Natural killer cell treated with Interleukin-12 subunit alpha and Interleukin-12 subunit beta and Interleukin-15 and Interleukin-18, amount 100 ng/mL, for 72 hours (primary cell): ENCODE data around the gene FGD4. TPM values are rescaled to one million over a fixed set of nuclear protein-coding genes. Genes with fewer than 3 reads are reported as not detected.
A peak's percentile ranks its signal among the peaks of the same experiment; 100 is the strongest.

Source experiments
- ATAC-seq, 2 donors: fragments of 150-1000 bp; cut with Tn5 transposase in 1 of 2; sonication (Bioruptor Pico), chemical (Tn5 transposase) in 1 of 2; 2 replicates each; pipeline ENCODE4 v1.10.0; 2021
- DNase-seq: peaks from one replicate; pipeline ENCODE4 v3.0.0; 2022; ENCODE audit warnings: low spot score
- H3K27ac Mint-ChIP-seq, 2 donors: 1 replicate in 1 of 2; 2 replicates in 1 of 2; pipeline ENCODE4 v1.8.0; 2022; ENCODE audit warnings: mixed read lengths in 2 of 2, mild to moderate bottlenecking in 1 of 2, moderate library complexity in 1 of 2
- H3K27me3 Mint-ChIP-seq, 2 donors: 1 replicate in 1 of 2; 2 replicates in 1 of 2; pipeline ENCODE4 v1.8.0; 2022; ENCODE audit warnings: mixed read lengths in 2 of 2
- H3K36me3 Mint-ChIP-seq: one replicate; pipeline ENCODE4 v1.8.0; 2022; ENCODE audit warnings: mixed read lengths
- H3K4me1 Mint-ChIP-seq, 2 donors: 1 replicate in 1 of 2; 2 replicates in 1 of 2; pipeline ENCODE4 v1.8.0; 2022; ENCODE audit warnings: low read depth in 2 of 2, mixed read lengths in 2 of 2, mild to moderate bottlenecking in 1 of 2
- H3K4me3 Mint-ChIP-seq: one replicate; pipeline ENCODE4 v1.8.0; 2022; ENCODE audit warnings: mixed read lengths
- H3K9me3 Mint-ChIP-seq: 2 replicates; pipeline ENCODE4 v1.8.0; 2022; ENCODE audit warnings: mixed read lengths
- total RNA-seq, 2 donors: library from RNA; stranded (reverse); gene quantifications; one replicate each; pipeline ENCODE4 v1.2.3, GENCODE V29; 2022

The FGD4 gene
- total RNA-seq, 2 donors from 2014 or later, result 0.22 to 0.31 TPM

GRCh38 chr12:32476446-32476845 lies 77.1 kb downstream of the FGD4 start:
- no peak overlapping the region for H3K4me3 Mint-ChIP-seq

GRCh38 chr12:32477714-32478113 lies 78.4 kb downstream of the FGD4 start:
- Mint-ChIP-seq H3K27ac (no peak overlapping the region), H3K36me3 (no peaks in the 10 kb centered on the region), H3K4me3 (no peak overlapping the region), H3K27me3 (peaks cover 3 to 9% of the 10 kb centered on the region in 2 donors), H3K9me3 (no peaks in the 10 kb centered on the region), H3K4me1 (peaks cover 6 to 7% of the 10 kb centered on the region in 2 donors)
- no peak for ATAC-seq
- DNase-seq, result no peak

More at GRCh38 chr12:32476446-32476845, 77.1 kb downstream of the FGD4 start:
- DNase-seq (no peak), ATAC-seq (no peak)
- no peaks in the 10 kb centered on the region for H3K36me3 Mint-ChIP-seq
- no peaks in the 10 kb centered on the region for H3K4me1 Mint-ChIP-seq
- peaks cover 3 to 9% of the 10 kb centered on the region in 2 donors for H3K27me3 Mint-ChIP-seq
- H3K27ac Mint-ChIP-seq, result no peak overlapping the region
- no peaks in the 10 kb centered on the region for H3K9me3 Mint-ChIP-seq

- Mint-ChIP-seq H3K4me1 (peaks cover 7 to 8% of the 10 kb centered on the region in 2 donors), H3K27me3 (peaks cover 3 to 9% of the 10 kb centered on the region in 2 donors), H3K36me3 (no peaks in the 10 kb centered on the region), H3K27ac (no peak overlapping the region), H3K4me3 (no peak overlapping the region), H3K9me3 (no peaks in the 10 kb centered on the region)
- no peak for ATAC-seq
- no peak for DNase-seq
Observed at GRCh38 chr12:32478166-32478565, 78.8 kb downstream of the FGD4 start.

GRCh38 chr12:32478858-32479725 lies 79.7 kb downstream of the FGD4 start:
- no peaks in the 10 kb centered on the region for H3K36me3 Mint-ChIP-seq
- H3K9me3 Mint-ChIP-seq, result no peaks in the 10 kb centered on the region
- peaks cover 8 to 11% of the 10 kb centered on the region in 2 donors for H3K4me1 Mint-ChIP-seq
- no peak for DNase-seq
- no peak overlapping the region for H3K27ac Mint-ChIP-seq
- H3K4me3 Mint-ChIP-seq, result no peak overlapping the region
- ATAC-seq, result no peak
- peaks cover 3 to 9% of the 10 kb centered on the region in 2 donors for H3K27me3 Mint-ChIP-seq

GRCh38 chr12:32482226-32482625 lies 82.9 kb downstream of the FGD4 start:
- ATAC-seq, result no peak
- H3K4me1 Mint-ChIP-seq, result peaks cover 8 to 11% of the 10 kb centered on the region in 2 donors
- H3K36me3 Mint-ChIP-seq, result no peaks in the 10 kb centered on the region
- peak overlapping the region; percentile 8 for H3K4me3 Mint-ChIP-seq
- no peak for DNase-seq
- H3K27ac Mint-ChIP-seq, result peak overlapping the region in 1 of 2 donors; percentile 73
- peaks cover 0 to 9% of the 10 kb centered on the region in 2 donors for H3K27me3 Mint-ChIP-seq
- H3K9me3 Mint-ChIP-seq, result no peaks in the 10 kb centered on the region

- ATAC-seq (peak in 1 of 2 donors; percentile 50), DNase-seq (no peak)
- Mint-ChIP-seq H3K27ac (no peak overlapping the region), H3K9me3 (no peaks in the 10 kb centered on the region), H3K4me1 (peaks cover 8 to 11% of the 10 kb centered on the region in 2 donors), H3K27me3 (peaks cover 0 to 5% of the 10 kb centered on the region in 2 donors), H3K36me3 (no peaks in the 10 kb centered on the region), H3K4me3 (no peak overlapping the region)
Observed at GRCh38 chr12:32483499-32483898, 84.1 kb downstream of the FGD4 start.

- Mint-ChIP-seq H3K36me3 (no peaks in the 10 kb centered on the region), H3K27me3 (peaks cover 0 to under 1% of the 10 kb centered on the region in 2 donors), H3K4me3 (no peak overlapping the region), H3K9me3 (no peaks in the 10 kb centered on the region), H3K27ac (no peak overlapping the region), H3K4me1 (peaks cover 8 to 11% of the 10 kb centered on the region in 2 donors)
- ATAC-seq (no peak), DNase-seq (no peak)
Observed at GRCh38 chr12:32483993-32484392, 84.6 kb downstream of the FGD4 start.

GRCh38 chr12:32486158-32486557 lies 86.8 kb downstream of the FGD4 start:
- Mint-ChIP-seq H3K27ac (no peak overlapping the region), H3K36me3 (no peaks in the 10 kb centered on the region), H3K27me3 (no peaks in the 10 kb centered on the region), H3K4me1 (peaks cover 8 to 11% of the 10 kb centered on the region in 2 donors), H3K9me3 (no peaks in the 10 kb centered on the region), H3K4me3 (no peak overlapping the region)
- DNase-seq (no peak), ATAC-seq (no peak)

GRCh38 chr12:32488132-32488531 lies 88.8 kb downstream of the FGD4 start:
- ATAC-seq, result no peak
- no peak for DNase-seq
- no peak overlapping the region for H3K27ac Mint-ChIP-seq
- no peaks in the 10 kb centered on the region for H3K27me3 Mint-ChIP-seq
- no peak overlapping the region for H3K4me3 Mint-ChIP-seq
- H3K36me3 Mint-ChIP-seq, result no peaks in the 10 kb centered on the region
- H3K4me1 Mint-ChIP-seq, result peaks cover 0 to 7% of the 10 kb centered on the region in 2 donors
- no peaks in the 10 kb centered on the region for H3K9me3 Mint-ChIP-seq

GRCh38 chr12:32489070-32489469 lies 89.7 kb downstream of the FGD4 start:
- no peaks in the 10 kb centered on the region for H3K9me3 Mint-ChIP-seq

GRCh38 chr12:32490801-32491200 lies 91.4 kb downstream of the FGD4 start:
- Mint-ChIP-seq H3K27me3 (no peaks in the 10 kb centered on the region), H3K9me3 (no peaks in the 10 kb centered on the region), H3K4me3 (no peak overlapping the region), H3K36me3 (no peaks in the 10 kb centered on the region), H3K4me1 (peaks cover 0 to 2% of the 10 kb centered on the region in 2 donors), H3K27ac (no peak overlapping the region)
- DNase-seq (no peak), ATAC-seq (no peak)

More at GRCh38 chr12:32489070-32489469, 89.7 kb downstream of the FGD4 start:
- H3K4me3 Mint-ChIP-seq, result no peak overlapping the region
- ATAC-seq (no peak), DNase-seq (no peak)
- H3K36me3 Mint-ChIP-seq, result no peaks in the 10 kb centered on the region
- H3K27ac Mint-ChIP-seq, result no peak overlapping the region
- H3K27me3 Mint-ChIP-seq, result no peaks in the 10 kb centered on the region
- H3K4me1 Mint-ChIP-seq, result peaks cover 0 to 2% of the 10 kb centered on the region in 2 donors

GRCh38 chr12:32493282-32493681 lies 93.9 kb downstream of the FGD4 start:
- no peak overlapping the region for H3K4me3 Mint-ChIP-seq
- H3K9me3 Mint-ChIP-seq, result no peaks in the 10 kb centered on the region
- peaks cover 0 to 5% of the 10 kb centered on the region in 2 donors for H3K4me1 Mint-ChIP-seq
- no peak overlapping the region for H3K27ac Mint-ChIP-seq
- no peaks in the 10 kb centered on the region for H3K27me3 Mint-ChIP-seq
- H3K36me3 Mint-ChIP-seq, result no peaks in the 10 kb centered on the region
- no peak for DNase-seq
- no peak for ATAC-seq

- ATAC-seq (peak in 1 of 2 donors; percentile 59), DNase-seq (no peak)
- Mint-ChIP-seq H3K27ac (no peak overlapping the region), H3K27me3 (no peaks in the 10 kb centered on the region), H3K4me1 (peaks cover 0 to 6% of the 10 kb centered on the region in 2 donors), H3K9me3 (no peaks in the 10 kb centered on the region), H3K4me3 (no peak overlapping the region), H3K36me3 (no peaks in the 10 kb centered on the region)
Observed at GRCh38 chr12:32494656-32495055, 95.3 kb downstream of the FGD4 start.

GRCh38 chr12:32496946-32497345 lies 97.6 kb downstream of the FGD4 start:
- Mint-ChIP-seq H3K36me3 (no peaks in the 10 kb centered on the region), H3K4me1 (peaks cover 0 to 6% of the 10 kb centered on the region in 2 donors), H3K27ac (no peak overlapping the region), H3K27me3 (no peaks in the 10 kb centered on the region), H3K4me3 (no peak overlapping the region), H3K9me3 (no peaks in the 10 kb centered on the region)
- no peak for DNase-seq
- no peak for ATAC-seq
